Pericardium fibroblast (primary cell): ENCODE measurements around the gene CELA3A. TPM values are rescaled to one million over a fixed set of nuclear protein-coding genes. Genes with fewer than 3 reads are reported as not detected.

Experiments used
- total RNA-seq: library from RNA; depleted of rRNA; stranded (reverse); fragments of >200 nt; gene quantifications from 2 replicates; pipeline ENCODE4 v1.2.3, GENCODE V29; 2015

The CELA3A gene
- total RNA-seq = not detected in 2 replicates

GRCh38 chr1:22001409-22001808 is at the start of gene CELA3A:
Gene CELA3A (plus strand): TSS chr1:22001657. CDS start chr1:22001675, 18 bp downstream.

GRCh38 chr1:21976703-21977239 is 24.7 kb upstream of the CELA3A start, which contains the start of gene CELA3B:
Gene CELA3B (plus strand): TSS chr1:21977022. CDS start chr1:21977040, 18 bp downstream.

GRCh38 chr1:22052115-22053016 is 50.9 kb downstream of the CELA3A start, which contains the start of gene CDC42:
Gene CDC42 (plus strand): TSS chr1:22052709. CDS start chr1:22078479, 25,770 bp downstream.

Other genes with a start within 250 kb of the CELA3A start
- gene USP48, start 218.5 kb upstream of the CELA3A start, total RNA-seq = 20.3 and 24.6 TPM in 2 replicates
- gene LDLRAD2, start 189.4 kb upstream of the CELA3A start, total RNA-seq = 0.12 TPM in 1 of 2 replicates, not detected in the other
- gene HSPG2, start 64.3 kb upstream of the CELA3A start, total RNA-seq = 311 and 343 TPM in 2 replicates
- gene CELA3B, start 24.6 kb upstream of the CELA3A start, total RNA-seq = not detected in 2 replicates
- 238 and 292 TPM in 2 replicates for gene CDC42, start 51.1 kb downstream of the CELA3A start, total RNA-seq
- under 0.01 and 1.1 TPM in 2 replicates for gene WNT4, start 141.4 kb downstream of the CELA3A start, total RNA-seq